Kidney epithelial cell (primary cell): ENCODE measurements around the gene CCDC121. TPM values are rescaled to one million over a fixed set of nuclear protein-coding genes. Genes with fewer than 3 reads are reported as not detected.

Source experiments
- DNase-seq: peaks from one replicate; pipeline ENCODE4 v3.0.0-alpha.2; 2010; ENCODE audit warnings: low read depth
- H3K27me3 ChIP-seq: 2 replicates; pipeline ENCODE4 v1.6.0; 2011; ENCODE audit warnings: low read length; ENCODE audit not compliant: control insufficient read depth, insufficient read depth
- H3K36me3 ChIP-seq: 2 replicates; pipeline ENCODE4 v1.5.1; 2011; ENCODE audit warnings: low read length; ENCODE audit not compliant: control insufficient read depth, insufficient read depth
- H3K4me3 ChIP-seq: 2 replicates; pipeline ENCODE4 v1.5.1; 2011; ENCODE audit warnings: low read depth, mild to moderate bottlenecking, control low read depth, low read length
- total RNA-seq: library from RNA; depleted of rRNA; stranded (reverse); fragments of >200 nt; gene quantifications from 2 replicates; pipeline ENCODE4 v1.2.3, GENCODE V29; 2015
- TF ChIP-seq, protein P1 (sequence below): IDR thresholded peaks from 2 replicates; pipeline ENCODE4 v1.5.1; 2011; ENCODE audit warnings: mild to moderate bottlenecking, moderate library complexity, low read length, control low read depth, inconsistent platforms; ENCODE audit not compliant: insufficient read depth, poor library complexity, severe bottlenecking

CCDC121 gene
- total RNA-seq, 1 donor from 2014 or later, result 3.6 TPM

DNA sequence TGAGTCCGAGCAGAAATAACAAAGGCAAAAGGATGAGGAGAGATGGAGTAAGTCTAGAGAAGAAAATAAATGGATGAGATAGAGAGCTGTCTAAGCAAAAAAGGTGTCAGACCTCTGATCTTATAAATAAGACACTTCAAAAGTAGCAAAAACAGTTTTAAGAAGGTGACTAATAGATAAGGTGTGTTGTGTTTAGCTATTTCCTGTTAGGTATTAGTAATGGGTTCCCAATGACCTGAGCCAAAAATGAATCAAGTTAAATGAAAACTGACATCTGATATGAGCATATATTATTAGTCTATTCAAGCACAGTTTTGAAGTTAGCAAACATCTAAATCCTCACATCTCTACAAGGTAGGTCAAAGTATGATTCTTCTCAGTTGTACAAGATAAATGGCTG lies 24.0 kb upstream of the CCDC121 start:
- no peak for DNase-seq

DNA sequence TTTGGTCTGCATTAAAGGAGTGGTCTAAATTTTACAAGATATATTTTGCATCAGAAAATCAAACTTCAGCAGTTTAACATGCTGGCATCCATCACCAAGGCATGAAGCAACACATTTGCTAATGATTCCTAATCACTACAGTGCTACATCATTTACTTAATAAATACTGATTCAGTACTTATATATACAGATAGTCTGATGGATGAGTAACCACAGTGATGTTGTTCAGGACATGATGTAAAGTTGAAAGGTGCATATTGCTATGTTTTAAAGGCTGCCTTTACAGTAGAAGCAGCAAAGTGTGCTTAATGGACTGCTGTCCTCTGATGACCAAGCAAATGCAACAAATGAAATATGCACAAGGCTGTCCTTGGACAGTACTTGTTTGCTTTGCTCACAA lies 23.5 kb upstream of the CCDC121 start:
- H3K4me3 ChIP-seq, result no peak overlapping the region
- H3K27me3 ChIP-seq, result no peaks in the 10 kb centered on the region
- H3K36me3 ChIP-seq, result no peaks in the 10 kb centered on the region
- TF ChIP-seq, protein P1, sequence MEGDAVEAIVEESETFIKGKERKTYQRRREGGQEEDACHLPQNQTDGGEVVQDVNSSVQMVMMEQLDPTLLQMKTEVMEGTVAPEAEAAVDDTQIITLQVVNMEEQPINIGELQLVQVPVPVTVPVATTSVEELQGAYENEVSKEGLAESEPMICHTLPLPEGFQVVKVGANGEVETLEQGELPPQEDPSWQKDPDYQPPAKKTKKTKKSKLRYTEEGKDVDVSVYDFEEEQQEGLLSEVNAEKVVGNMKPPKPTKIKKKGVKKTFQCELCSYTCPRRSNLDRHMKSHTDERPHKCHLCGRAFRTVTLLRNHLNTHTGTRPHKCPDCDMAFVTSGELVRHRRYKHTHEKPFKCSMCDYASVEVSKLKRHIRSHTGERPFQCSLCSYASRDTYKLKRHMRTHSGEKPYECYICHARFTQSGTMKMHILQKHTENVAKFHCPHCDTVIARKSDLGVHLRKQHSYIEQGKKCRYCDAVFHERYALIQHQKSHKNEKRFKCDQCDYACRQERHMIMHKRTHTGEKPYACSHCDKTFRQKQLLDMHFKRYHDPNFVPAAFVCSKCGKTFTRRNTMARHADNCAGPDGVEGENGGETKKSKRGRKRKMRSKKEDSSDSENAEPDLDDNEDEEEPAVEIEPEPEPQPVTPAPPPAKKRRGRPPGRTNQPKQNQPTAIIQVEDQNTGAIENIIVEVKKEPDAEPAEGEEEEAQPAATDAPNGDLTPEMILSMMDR, result no peak
- no peak for DNase-seq

More for the DNA sequence above, 24.0 kb upstream of the CCDC121 start:
- H3K36me3 ChIP-seq, result no peaks in the 10 kb centered on the region
- no peaks in the 10 kb centered on the region for H3K27me3 ChIP-seq
- H3K4me3 ChIP-seq, result no peak overlapping the region
- TF ChIP-seq, protein P1, result no peak

DNA sequence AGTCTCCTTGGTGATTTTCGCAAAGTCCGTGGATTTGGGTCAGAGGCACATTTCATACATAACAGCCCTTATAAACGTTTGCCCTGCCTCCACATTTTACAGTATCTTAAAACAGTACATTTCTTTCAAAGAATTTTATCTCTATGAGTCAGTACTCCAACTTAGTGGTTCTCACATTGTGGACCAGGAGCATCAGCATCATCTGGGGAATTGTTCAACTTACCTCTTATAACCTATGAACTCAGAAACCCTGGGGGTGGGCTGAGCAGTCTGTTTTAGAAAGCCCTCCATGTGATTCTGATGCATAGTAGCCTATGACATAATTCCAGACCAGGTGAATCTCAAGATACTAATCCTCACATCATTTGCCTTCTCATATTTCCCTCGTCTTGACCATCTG lies 22.2 kb upstream of the CCDC121 start:
- DNase-seq, result no peak
- Histone ChIP-seq H3K4me3 (no peak overlapping the region), H3K27me3 (no peaks in the 10 kb centered on the region), H3K36me3 (no peaks in the 10 kb centered on the region)
- TF ChIP-seq, protein P1, result no peak

DNA sequence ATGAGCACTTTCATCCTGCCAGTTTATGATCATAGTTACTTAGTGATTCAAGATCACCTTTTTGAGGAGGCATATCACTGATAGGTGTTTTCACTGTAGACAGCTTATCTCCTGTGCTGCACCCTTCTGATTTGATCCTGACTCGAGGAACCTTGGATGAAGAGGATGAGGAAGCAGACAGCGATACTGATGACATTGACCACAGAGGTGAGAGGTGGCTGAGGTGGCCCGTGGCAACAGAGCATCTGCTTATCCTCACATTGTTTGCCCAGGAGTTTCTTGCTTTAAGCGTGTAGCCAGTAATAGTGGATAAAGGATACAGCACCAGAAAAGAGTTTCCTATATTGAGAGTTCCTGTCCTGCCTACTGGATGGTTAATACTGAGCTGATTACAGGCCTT lies 18.9 kb upstream of the CCDC121 start:
- Histone ChIP-seq H3K4me3 (no peak overlapping the region), H3K27me3 (no peaks in the 10 kb centered on the region), H3K36me3 (no peaks in the 10 kb centered on the region)
- no peak for DNase-seq
- TF ChIP-seq, protein P1, result no peak

DNA sequence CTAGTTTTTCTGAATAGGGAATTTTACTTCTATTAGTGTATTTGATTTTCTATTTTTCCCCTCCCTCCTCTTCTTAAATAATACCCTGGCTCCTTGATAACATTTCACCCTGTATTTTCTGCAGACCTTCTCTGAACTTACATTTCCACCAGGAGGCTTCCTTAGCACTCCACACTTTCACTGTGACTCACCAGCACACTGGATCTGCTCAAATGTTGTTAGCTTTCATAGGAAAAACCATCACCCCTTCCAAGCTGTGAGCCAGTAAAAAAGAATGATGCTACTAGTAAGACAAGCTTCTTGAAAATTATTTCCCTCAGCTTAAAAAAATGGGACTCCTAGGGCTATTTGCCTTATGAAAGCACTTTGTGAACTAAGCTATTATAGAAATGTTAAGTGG lies 18.5 kb upstream of the CCDC121 start:
- Histone ChIP-seq H3K4me3 (no peak overlapping the region), H3K27me3 (no peaks in the 10 kb centered on the region), H3K36me3 (no peaks in the 10 kb centered on the region)
- DNase-seq, result no peak
- TF ChIP-seq, protein P1, result no peak

DNA sequence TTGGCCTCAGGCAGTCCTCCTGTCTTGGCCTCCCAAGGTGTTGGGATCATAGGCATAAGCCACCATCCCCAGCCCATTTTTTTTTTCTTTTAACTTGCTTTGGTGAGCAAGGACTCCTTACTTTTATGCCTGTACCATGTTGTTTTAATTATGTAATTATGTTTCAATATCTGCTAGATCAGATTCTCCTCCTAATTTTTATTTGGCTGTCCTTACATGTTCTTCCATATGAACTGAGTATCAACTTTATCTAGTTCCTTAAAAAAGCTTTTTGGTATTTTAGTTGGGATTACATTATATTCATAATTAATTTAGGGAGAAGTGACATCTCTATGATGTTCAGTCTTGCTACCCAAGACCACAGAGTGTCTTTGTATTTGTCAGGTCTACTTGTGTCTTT lies 16.4 kb upstream of the CCDC121 start:
- no peak for DNase-seq
- no peak overlapping the region for H3K4me3 ChIP-seq
- H3K36me3 ChIP-seq, result no peaks in the 10 kb centered on the region
- no peaks in the 10 kb centered on the region for H3K27me3 ChIP-seq
- TF ChIP-seq, protein P1, result no peak
